CD4-positive, alpha-beta T cell treated with Interleukin-4 for 4 hours (primary cell): ENCODE measurements around the gene HMOX1.

Experiments
- DNase-seq: peaks from one replicate; pipeline ENCODE4 v3.0.0-alpha.2; 2020

The HMOX1 gene

GRCh38 chr22:35380537-35381423, at the start of gene HMOX1:
Gene HMOX1, plus strand, starts transcription at chr22:35381096. Its CDS starts 78 bp downstream, at chr22:35381174.
- peak; percentile 35 for DNase-seq

- DNase-seq, result no peak
Measured at GRCh38 chr22:35332278-35332677, 48.6 kb upstream of the HMOX1 start.

GRCh38 chr22:35333220-35333619, 47.7 kb upstream of the HMOX1 start:
- no peak for DNase-seq

GRCh38 chr22:35334004-35334403, 46.9 kb upstream of the HMOX1 start:
- DNase-seq, result no peak

GRCh38 chr22:35335468-35335867, 45.4 kb upstream of the HMOX1 start:
- DNase-seq, result no peak

- no peak for DNase-seq
Measured at GRCh38 chr22:35335936-35336781, 44.7 kb upstream of the HMOX1 start.

GRCh38 chr22:35337932-35338331, 43.0 kb upstream of the HMOX1 start:
- DNase-seq, result no peak

- DNase-seq, result no peak
Measured at GRCh38 chr22:35341090-35341874, 39.6 kb upstream of the HMOX1 start.

- no peak for DNase-seq
Measured at GRCh38 chr22:35342390-35342789, 38.5 kb upstream of the HMOX1 start.

GRCh38 chr22:35343664-35344550, 37.0 kb upstream of the HMOX1 start:
- no peak for DNase-seq

- DNase-seq, result no peak
Measured at GRCh38 chr22:35344956-35345690, 35.8 kb upstream of the HMOX1 start.

- DNase-seq, result no peak
Measured at GRCh38 chr22:35345808-35346505, 34.9 kb upstream of the HMOX1 start.

GRCh38 chr22:35346596-35347220, 34.2 kb upstream of the HMOX1 start:
- DNase-seq, result no peak

- no peak for DNase-seq
Measured at GRCh38 chr22:35347462-35347861, 33.4 kb upstream of the HMOX1 start.

- no peak for DNase-seq
Measured at GRCh38 chr22:35348026-35348590, 32.8 kb upstream of the HMOX1 start.

GRCh38 chr22:35348703-35349102, 32.2 kb upstream of the HMOX1 start:
- no peak for DNase-seq

GRCh38 chr22:35349368-35349703, 31.6 kb upstream of the HMOX1 start:
- DNase-seq, result no peak

- DNase-seq, result no peak
Measured at GRCh38 chr22:35349704-35350538, 31.0 kb upstream of the HMOX1 start.
